K562 (cell line): ENCODE measurements around the gene SEPHS1. TPM values are rescaled to one million over a fixed set of nuclear protein-coding genes. Genes with fewer than 3 reads are reported as not detected.
A peak's percentile ranks its signal among the peaks of the same experiment; 100 is the strongest.

Experiments used
- ATAC-seq: fragments of 200-7000 bp; cut with Tn5 transposase; 3 replicates; pipeline ENCODE4 v1.9.1; 2020; ENCODE audit warnings: moderate library complexity
- BruUV-seq: library from RNA; stranded (reverse); fragments of 400-500 nt; replicated peaks from 2 replicates; lab custom pipeline; 2021; lab: Mats Ljungman, UMichigan
- CTCF ChIA-PET: fragments of 300-600 bp; formaldehyde crosslinking; extraction: SDS; loops from one replicate; lab custom pipeline; 2021; ENCODE audit warnings: low intra/inter-chr PET ratio; lab: Yijun Ruan, JAX
- POLR2A ChIA-PET: fragments of 300-600, 350-650 bp; sonication (Branson Sonifier 250); formaldehyde crosslinking; extraction: SDS; loops from one replicate; lab custom pipeline; 2021; ENCODE audit warnings: antibody characterized with exemption, inconsistent platforms; lab: Yijun Ruan, JAX
- DNase-seq, 4 experiments: peaks; one replicate each; pipeline versions ENCODE4 v3.0.0 to v3.0.0-alpha.2; 2011 to 2018; ENCODE audit warnings: low spot score in 3 of 4, mixed read lengths in 3 of 4; ENCODE audit errors: extremely low read depth in 1 of 4
- FAIRE-seq: peaks from 2 replicates; lab custom pipeline; 2011; peaks lifted over from hg19 to GRCh38; lab: Jason Lieb, UNC
- H2AFZ ChIP-seq: 2 replicates; pipeline ENCODE4 v1.6.0; 2011; ENCODE audit warnings: low read depth, low read length, control low read depth, inconsistent platforms
- H3K27ac ChIP-seq: fragments of 200-600 bp; 3 replicates; pipeline ENCODE4 v1.8.0; 2011; ENCODE audit warnings: low read depth, mild to moderate bottlenecking, control low read depth, inconsistent platforms, low read length, moderate library complexity, mixed read lengths; ENCODE audit errors: extremely low read depth
- H3K27me3 ChIP-seq, 2 experiments: fragments of 300-600 bp in 1 of 2; 2 replicates in 1 of 2; 3 replicates in 1 of 2; pipeline versions ENCODE4 v1.6.0 to v1.8.0; 2011; ENCODE audit warnings: inconsistent platforms in 2 of 2, low read length in 2 of 2, mild to moderate bottlenecking in 1 of 2, mixed read lengths in 1 of 2, moderate library complexity in 1 of 2; ENCODE audit not compliant: control insufficient read depth in 2 of 2, insufficient read depth in 2 of 2
- H3K36me3 ChIP-seq: fragments of 300-600 bp; 3 replicates; pipeline ENCODE4 v1.8.0; 2011; ENCODE audit warnings: mild to moderate bottlenecking, low read length, inconsistent platforms; ENCODE audit not compliant: control insufficient read depth, insufficient read depth
- H3K4me1 ChIP-seq, 2 experiments: fragments of 200-600 bp in 1 of 2; replicated peaks in 1 of 2; 2 replicates in 1 of 2; 3 replicates in 1 of 2; pipeline versions ENCODE4 v1.5.1 to v1.8.0; 2011; ENCODE audit warnings: inconsistent platforms in 2 of 2, low read length in 2 of 2, mild to moderate bottlenecking in 1 of 2, mixed read lengths in 1 of 2, moderate library complexity in 1 of 2; ENCODE audit not compliant: control insufficient read depth in 2 of 2, insufficient read depth in 2 of 2
- H3K4me2 ChIP-seq: 2 replicates; pipeline ENCODE4 v1.6.1; 2011; ENCODE audit warnings: low read length, control low read depth, inconsistent platforms, mixed read lengths; ENCODE audit not compliant: insufficient read depth
- H3K4me3 ChIP-seq: fragments of 200-600 bp; sonication (generic), shearing (Covaris generic); 2 replicates; pipeline ENCODE4 v1.5.1; 2016; ENCODE audit warnings: control low read depth, inconsistent platforms
- H3K79me2 ChIP-seq: fragments of 200-600 bp; 3 replicates; pipeline ENCODE4 v1.8.0; 2011; ENCODE audit warnings: low read length, inconsistent platforms; ENCODE audit not compliant: control insufficient read depth, insufficient read depth
- H3K9ac ChIP-seq, 2 experiments: 2 replicates each; pipeline versions ENCODE4 v1.6.0 to v1.6.1; 2011; ENCODE audit warnings: low read depth in 2 of 2, low read length in 2 of 2, control low read depth in 1 of 2, inconsistent platforms in 1 of 2, mild to moderate bottlenecking in 1 of 2, mixed read lengths in 1 of 2; ENCODE audit not compliant: insufficient read depth in 1 of 2
- H3K9me1 ChIP-seq: one replicate; pipeline ENCODE4 v1.6.0; 2011; ENCODE audit warnings: inconsistent platforms, mild to moderate bottlenecking, low read length, moderate library complexity; ENCODE audit not compliant: control insufficient read depth, insufficient read depth
- H3K9me3 ChIP-seq: replicated peaks from 2 replicates; pipeline ENCODE4 v1.5.1; 2011; ENCODE audit warnings: low read depth, low read length, inconsistent platforms; ENCODE audit not compliant: control insufficient read depth, insufficient read depth
- H4K20me1 ChIP-seq: replicated peaks from 2 replicates; pipeline ENCODE4 v1.6.1; 2011; ENCODE audit warnings: low read length, inconsistent platforms, mixed read lengths; ENCODE audit not compliant: control insufficient read depth, insufficient read depth
- CBX8 ChIP-seq: fragments of 200-600 bp; sonication (generic); IDR thresholded peaks from 2 replicates; pipeline ENCODE4 v1.6.1; 2012; ENCODE audit warnings: borderline replicate concordance, mixed run types, low read depth, mild to moderate bottlenecking, moderate library complexity, mixed read lengths, low read length, control low read depth, inconsistent platforms; ENCODE audit not compliant: poor library complexity, severe bottlenecking; ENCODE audit errors: extremely low read depth
- DMBX1 ChIP-seq: fragments of 250-450 bp; sonication (Bioruptor Pico); IDR thresholded peaks from 2 replicates; pipeline ENCODE4 v1.8.0; 2022; ENCODE audit warnings: inconsistent platforms, mild to moderate bottlenecking, moderate library complexity, borderline replicate concordance
- ETV6 ChIP-seq, 3 experiments: fragments of 150-350 bp in 1 of 3; sonication (generic) in 1 of 3; formaldehyde crosslinking in 1 of 3; IDR thresholded peaks; 2 replicates each; pipeline versions ENCODE4 v1.6.1 to v1.8.0; 2014 to 2022; ENCODE audit warnings: borderline replicate concordance in 2 of 3, low read depth in 2 of 3, antibody characterized with exemption in 1 of 3, low read length in 1 of 3, mild to moderate bottlenecking in 1 of 3, missing genetic modification reagents in 1 of 3
- KAT7 ChIP-seq: sonication (generic); formaldehyde crosslinking; IDR thresholded peaks from 2 replicates; pipeline ENCODE4 v1.8.0; 2022; ENCODE audit warnings: missing genetic modification reagents, mild to moderate bottlenecking, borderline replicate concordance
- LCOR ChIP-seq: sonication (generic); formaldehyde crosslinking; IDR thresholded peaks from 2 replicates; pipeline ENCODE4 v1.8.0; 2022; ENCODE audit warnings: mild to moderate bottlenecking, missing genetic modification reagents
- MAFF ChIP-seq: IDR thresholded peaks from 2 replicates; pipeline ENCODE4 v1.6.1; 2012; ENCODE audit warnings: low read length, improper control_type of control experiment
- NEUROD1 ChIP-seq: fragments of 150-350 bp; IDR thresholded peaks from 2 replicates; pipeline ENCODE4 v1.6.1; 2014; ENCODE audit warnings: borderline replicate concordance, low read length, low read depth; ENCODE audit not compliant: partially characterized antibody
- NR2C2 ChIP-seq, 2 experiments: fragments of 200-800 bp in 1 of 2; sonication (Bioruptor generic) in 1 of 2; sonication (generic) in 1 of 2; formaldehyde crosslinking in 1 of 2; IDR thresholded peaks; 2 replicates each; pipeline versions ENCODE4 v1.6.1 to v1.8.0; 2016 to 2022; ENCODE audit warnings: mild to moderate bottlenecking in 1 of 2, missing compliant biosample characterization in 1 of 2, missing genetic modification characterization in 1 of 2, missing genetic modification reagents in 1 of 2
- NR2F6 ChIP-seq: fragments of 450-650 bp; formaldehyde crosslinking; IDR thresholded peaks from 2 replicates; pipeline ENCODE4 v1.4.0; 2020; ENCODE audit warnings: mild to moderate bottlenecking
- SIN3B ChIP-seq: fragments of 450-650 bp; IDR thresholded peaks from 2 replicates; pipeline ENCODE4 v1.6.1; 2017; ENCODE audit warnings: low read depth, mild to moderate bottlenecking, moderate library complexity
- SNRNP70 ChIP-seq: fragments of 200-400 bp; formaldehyde crosslinking; optimal IDR thresholded peaks from 2 replicates; pipeline ENCODE3; 2017; ENCODE audit warnings: low read depth, low read length
- ZC3H8 ChIP-seq: fragments of 450-650 bp; IDR thresholded peaks from 2 replicates; pipeline ENCODE4 v1.6.1; 2017
- ZKSCAN8 ChIP-seq: fragments of 200-800 bp; sonication (Bioruptor generic); IDR thresholded peaks from 2 replicates; pipeline ENCODE4 v1.6.1; 2016; ENCODE audit warnings: missing genetic modification characterization, missing compliant biosample characterization
- ZNF124 ChIP-seq: sonication (generic); formaldehyde crosslinking; IDR thresholded peaks from 2 replicates; pipeline ENCODE4 v1.8.1; 2022; ENCODE audit warnings: missing genetic modification reagents
- ZNF140 ChIP-seq: fragments of 250-450 bp; sonication (Bioruptor Pico); IDR thresholded peaks from 2 replicates; pipeline ENCODE4 v1.8.0; 2021; ENCODE audit warnings: moderate library complexity, mild to moderate bottlenecking, inconsistent platforms
- ZNF143 ChIP-seq: sonication (generic); formaldehyde crosslinking; IDR thresholded peaks from 2 replicates; pipeline ENCODE4 v1.9.0; 2022; ENCODE audit warnings: mild to moderate bottlenecking, missing genetic modification reagents
- ZNF436 ChIP-seq: fragments of 250-450, 450-650 bp; sonication (Bioruptor Pico); formaldehyde crosslinking; IDR thresholded peaks from 2 replicates; pipeline ENCODE4 v1.7.0; 2020; ENCODE audit warnings: mild to moderate bottlenecking
- WGBS: fragments of 100-300 bp; shearing (Covaris generic); methylation state at CpG from one replicate; pipeline ENCODE4 v1.1.6; 2016; ENCODE audit warnings: low coverage, mixed read lengths; ENCODE audit not compliant: insufficient coverage; ENCODE audit errors: missing lambda C conversion rate; 5-methylcytosine and 5-hydroxymethylcytosine counted together
- in situ Hi-C: fragments of 300-500 bp; cut with MboI; formaldehyde crosslinking; loops from 4 replicates; pipeline ENCODE4 v1.15.0; 2018; ENCODE audit warnings: inconsistent platforms, mixed read lengths
- intact Hi-C: fragments of 100-400 bp; cut with micrococcal nuclease; formaldehyde crosslinking; loops from 2 replicates; pipeline ENCODE4 v1.14.2; 2022
- polyA plus RNA-seq, 8 experiments: library from polyadenylated mRNA; depleted of rRNA in 4 of 8; stranded (reverse) in 5 of 8; unstranded in 3 of 8; fragments of >200 nt; fragmentation: Nextera tagmentation in 2 of 8; fragmentation: Illumina TruSeq in 1 of 8; extraction: Ambion mirVana in 2 of 8; extraction: Trizol in 1 of 8; gene quantifications; 2 replicates each; pipeline versions ENCODE4 v1.2.1 to v1.2.3, GENCODE V29; 2011 to 2014; ENCODE audit warnings: inconsistent platforms in 1 of 8, missing spikeins in 1 of 8
- total RNA-seq, 7 experiments: library from RNA; depleted of rRNA in 6 of 7; stranded (reverse); fragments of >200 nt in 6 of 7; fragmentation: Illumina TruSeq in 2 of 7; extraction: Trizol in 2 of 7; gene quantifications; 2 replicates each; pipeline versions ENCODE4 v1.2.1 to v1.2.3, GENCODE V29; 2011 to 2021; ENCODE audit warnings: low replicate concordance in 1 of 7
- TF ChIP-seq, protein P1 (sequence below): fragments of 250-450 bp; sonication (Bioruptor Pico); IDR thresholded peaks from 2 replicates; pipeline ENCODE4 v1.5.0; 2021
- TF ChIP-seq, protein P2 (sequence below): fragments of 450-650 bp; formaldehyde crosslinking; IDR thresholded peaks from 2 replicates; pipeline ENCODE4 v1.4.0; 2022; ENCODE audit warnings: mild to moderate bottlenecking, moderate library complexity

SEPHS1 gene
- total and polyA plus RNA-seq, 9 of the 15 experiments (the other 6 are each of a cell fraction or from before 2014, with no cell fraction given): 14.7 to 82.8 (median 41.8) TPM

DNA sequence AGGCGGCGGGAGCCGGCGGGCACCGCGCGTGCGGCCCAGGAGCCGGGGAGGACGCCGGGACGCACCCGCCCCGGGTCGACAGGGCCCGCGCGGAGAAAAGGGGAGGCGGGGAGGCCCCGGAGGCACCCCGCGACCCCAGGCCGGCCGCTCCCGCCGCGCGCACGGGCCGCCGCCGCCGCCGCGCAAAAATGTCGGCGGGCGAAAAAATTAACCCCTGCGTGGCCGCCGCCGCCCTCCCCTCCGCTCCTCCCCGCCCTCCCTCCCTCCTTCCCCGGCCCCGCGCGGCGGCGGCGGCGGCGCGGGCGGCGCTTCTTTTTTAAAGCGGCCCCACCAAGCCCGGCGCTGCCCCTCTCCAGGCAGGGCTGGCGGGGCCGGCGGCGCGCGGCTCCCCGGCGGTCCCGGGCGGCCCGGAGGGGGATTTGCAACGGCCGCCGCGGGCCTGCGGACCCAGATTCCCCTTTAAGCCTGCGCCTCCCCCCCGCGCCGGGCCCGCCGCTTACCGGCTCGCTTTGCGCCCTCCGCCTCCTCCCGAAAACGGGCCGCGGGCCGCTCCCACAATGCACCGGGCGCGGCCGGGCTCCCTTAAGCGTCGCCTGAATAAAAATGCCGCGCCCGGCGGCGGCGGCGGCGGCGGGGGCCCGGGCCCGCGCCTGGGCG lies 465 bp downstream of the SEPHS1 start (continued):
- TF ChIP-seq NR2C2 (CRISPR knock-in tag; IDR thresholded peaks at IDR 0.05): no peak
- TF ChIP-seq NR2C2 (tag; IDR thresholded peaks at IDR 0.05): 0 out of 2 replicates have a peak, but pooled peaks have one; percentile 4
- TF ChIP-seq ZNF436 (CRISPR knock-in tag): no peak
- TF ChIP-seq ZNF124 (CRISPR knock-in tag): no peak
- peak; percentile 41 for TF ChIP-seq NEUROD1
- no peak for TF ChIP-seq ZKSCAN8 (CRISPR knock-in tag)
- TF ChIP-seq NR2F6: no peak
- TF ChIP-seq ZNF143 (CRISPR knock-in tag): peak; percentile 70
- TF ChIP-seq SIN3B: peak; percentile 43; the same call in 1 of the 2 replicates
- no peak for TF ChIP-seq CBX8
- no peak for TF ChIP-seq ZNF140 (CRISPR knock-in tag)

DNA sequence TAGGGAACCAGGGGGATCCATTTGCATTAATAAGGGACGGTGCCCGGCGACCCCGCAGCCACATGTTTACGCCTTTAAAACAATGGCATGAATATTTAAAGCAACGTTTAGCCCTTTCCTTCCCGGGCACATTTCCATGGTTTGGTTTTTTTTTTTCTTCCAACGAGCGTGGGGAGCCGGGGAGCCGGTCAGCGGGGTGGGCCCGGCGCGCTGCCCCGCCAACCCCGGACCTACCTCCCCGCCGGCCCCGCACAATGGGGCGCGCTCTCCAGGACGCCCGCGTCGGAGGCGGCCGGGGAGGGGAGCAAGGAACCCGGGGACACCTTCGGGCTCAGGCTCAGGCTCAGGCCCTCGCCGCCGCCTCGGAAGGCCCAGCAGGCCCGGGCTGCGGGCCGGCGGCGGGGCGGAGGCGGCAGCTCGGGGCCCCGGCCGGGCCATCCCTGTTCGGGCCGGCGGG lies 1.0 kb downstream of the SEPHS1 start:
- under 1% methylated on average over 32 of the region's 47 CpGs for WGBS
- peak overlapping the region; percentile 76 to 96 for H3K9ac ChIP-seq
- ChIA-PET POLR2A (no interaction called here), CTCF (interaction anchor here (0.6 kb wide), 1 partner anchor 1143 kb away, joined by 3 read pairs; no protein-coding TSS in a partner anchor)
- H3K4me1 ChIP-seq: peaks cover 10 to 17% of the 10 kb centered on the region in 2 experiments
- H4K20me1 ChIP-seq: no peaks in the 10 kb centered on the region
- intact Hi-C loops: no loop called here
- DNase-seq (peak in 2 of 4 experiments; percentile 37 to 59), ATAC-seq (peak; percentile 57), FAIRE-seq (no peak)
- peak overlapping the region; percentile 88 for H3K4me3 ChIP-seq
- peak overlapping the region; percentile 85 for H3K27ac ChIP-seq
- no peaks in the 10 kb centered on the region for H3K9me1 ChIP-seq
- peak overlapping the region; percentile 77 for H2AFZ ChIP-seq
- peaks cover 41% of the 10 kb centered on the region for H3K79me2 ChIP-seq
- H3K9me3 ChIP-seq: no peaks in the 10 kb centered on the region
- in situ Hi-C loops: no loop called here
- peaks cover 0 to 5% of the 10 kb centered on the region in 2 experiments; a peak in 2 of 5 replicates for H3K27me3 ChIP-seq
- no TSS peak for BruUV-seq
- H3K36me3 ChIP-seq: peaks cover 24% of the 10 kb centered on the region; the same call in 2 of the 3 replicates
- peak overlapping the region; percentile 77 for H3K4me2 ChIP-seq
- TF ChIP-seq NR2C2 (CRISPR knock-in tag; IDR thresholded peaks at IDR 0.05) (no peak), NR2C2 (tag; IDR thresholded peaks at IDR 0.05) (peak; percentile 32; the same call in 1 of the 2 replicates), ZC3H8 (no peak), SNRNP70 (no peak), LCOR (no peak), KAT7 (CRISPR knock-in tag) (no peak), MAFF (no peak), ETV6 (IDR thresholded peaks at IDR 0.05; ENCODE audit: borderline replicate concordance in 1 of 2, low read depth in 2 of 2, low read length in 1 of 2) (no peak), ETV6 (CRISPR knock-in tag; IDR thresholded peaks at IDR 0.05; ENCODE audit: borderline replicate concordance) (no peak), DMBX1 (CRISPR knock-in tag) (no peak)
- TF ChIP-seq, protein P1, sequence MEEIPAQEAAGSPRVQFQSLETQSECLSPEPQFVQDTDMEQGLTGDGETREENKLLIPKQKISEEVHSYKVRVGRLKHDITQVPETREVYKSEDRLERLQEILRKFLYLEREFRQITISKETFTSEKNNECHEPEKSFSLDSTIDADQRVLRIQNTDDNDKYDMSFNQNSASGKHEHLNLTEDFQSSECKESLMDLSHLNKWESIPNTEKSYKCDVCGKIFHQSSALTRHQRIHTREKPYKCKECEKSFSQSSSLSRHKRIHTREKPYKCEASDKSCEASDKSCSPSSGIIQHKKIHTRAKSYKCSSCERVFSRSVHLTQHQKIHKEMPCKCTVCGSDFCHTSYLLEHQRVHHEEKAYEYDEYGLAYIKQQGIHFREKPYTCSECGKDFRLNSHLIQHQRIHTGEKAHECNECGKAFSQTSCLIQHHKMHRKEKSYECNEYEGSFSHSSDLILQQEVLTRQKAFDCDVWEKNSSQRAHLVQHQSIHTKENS: no peak
- TF ChIP-seq, protein P2, sequence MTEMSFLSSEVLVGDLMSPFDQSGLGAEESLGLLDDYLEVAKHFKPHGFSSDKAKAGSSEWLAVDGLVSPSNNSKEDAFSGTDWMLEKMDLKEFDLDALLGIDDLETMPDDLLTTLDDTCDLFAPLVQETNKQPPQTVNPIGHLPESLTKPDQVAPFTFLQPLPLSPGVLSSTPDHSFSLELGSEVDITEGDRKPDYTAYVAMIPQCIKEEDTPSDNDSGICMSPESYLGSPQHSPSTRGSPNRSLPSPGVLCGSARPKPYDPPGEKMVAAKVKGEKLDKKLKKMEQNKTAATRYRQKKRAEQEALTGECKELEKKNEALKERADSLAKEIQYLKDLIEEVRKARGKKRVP (CRISPR knock-in tag): no peak
